Esophagus squamous epithelium (tissue), 5 donors: ENCODE data around the gene AMIGO2. TPM values are rescaled to one million over a fixed set of nuclear protein-coding genes. Genes with fewer than 3 reads are reported as not detected.

Experiments
- DNase-seq: peaks from one replicate; lab custom pipeline; 2025; lab: John Stamatoyannopoulos, UW
- H3K27ac ChIP-seq, 4 donors: fragments of 200-600 bp; sonication (generic); one replicate each; pipeline ENCODE4 v1.5.1; 2016 to 2019; ENCODE audit warnings: mild to moderate bottlenecking in 1 of 4
- H3K27me3 ChIP-seq, 4 donors: fragments of 200-600 bp; sonication (generic); 1 replicate in 3 of 4; 2 replicates in 1 of 4; pipeline versions ENCODE4 v1.5.1 to v1.6.0; 2017 to 2021; ENCODE audit warnings: antibody characterized with exemption in 1 of 4
- H3K36me3 ChIP-seq, 3 donors: fragments of 200-600 bp; sonication (generic); one replicate each; pipeline ENCODE4 v1.5.1; 2016 to 2019
- H3K4me1 ChIP-seq, 3 donors: fragments of 200-600 bp; sonication (generic); one replicate each; pipeline ENCODE4 v1.5.1; 2017 to 2019
- H3K4me3 ChIP-seq, 4 donors: fragments of 200-600 bp; sonication (generic); 1 replicate in 3 of 4; 2 replicates in 1 of 4; pipeline ENCODE4 v1.5.1; 2016 to 2019; ENCODE audit warnings: mild to moderate bottlenecking in 2 of 4, moderate library complexity in 1 of 4
- H3K9me3 ChIP-seq, 3 donors: fragments of 200-600 bp; sonication (generic); one replicate each; pipeline ENCODE4 v1.5.1; 2016 to 2019
- POLR2A ChIP-seq, 4 donors: fragments of 450-650 bp; IDR thresholded peaks; one replicate each; pipeline ENCODE4 v1.6.1; 2017; ENCODE audit warnings: antibody characterized with exemption in 4 of 4, mild to moderate bottlenecking in 4 of 4, moderate library complexity in 3 of 4
- WGBS, 2 donors: methylation state at CpG; one replicate each; pipeline ENCODE4 v1.1.5; 2018; 5-methylcytosine and 5-hydroxymethylcytosine counted together
- intact Hi-C: fragments of 100-400 bp; cut with DNase I; formaldehyde crosslinking; loops from one replicate; pipeline ENCODE4 v1.15.0; 2022
- total RNA-seq, 4 donors: library from RNA; depleted of rRNA; stranded (reverse); fragments of >200 nt; gene quantifications; one replicate each; pipeline ENCODE4 v1.1.0, GENCODE V29; 2016
- TF ChIP-seq, protein P1 (sequence below), 6 experiments: fragments of 450-650 bp in 4 of 6; fragments of 200-600 bp in 2 of 6; sonication (generic) in 2 of 6; IDR thresholded peaks; one replicate each; pipeline ENCODE4 v1.5.1; 2016 to 2019; ENCODE audit warnings: antibody characterized with exemption in 6 of 6, mild to moderate bottlenecking in 4 of 6, moderate library complexity in 4 of 6
- donor health status: DM: yes; HTN: yes; CAD: no.

AMIGO2 gene
- total RNA-seq, 4 donors from 2014 or later: 1.6 to 4.8 (median 2.9) TPM

DNA sequence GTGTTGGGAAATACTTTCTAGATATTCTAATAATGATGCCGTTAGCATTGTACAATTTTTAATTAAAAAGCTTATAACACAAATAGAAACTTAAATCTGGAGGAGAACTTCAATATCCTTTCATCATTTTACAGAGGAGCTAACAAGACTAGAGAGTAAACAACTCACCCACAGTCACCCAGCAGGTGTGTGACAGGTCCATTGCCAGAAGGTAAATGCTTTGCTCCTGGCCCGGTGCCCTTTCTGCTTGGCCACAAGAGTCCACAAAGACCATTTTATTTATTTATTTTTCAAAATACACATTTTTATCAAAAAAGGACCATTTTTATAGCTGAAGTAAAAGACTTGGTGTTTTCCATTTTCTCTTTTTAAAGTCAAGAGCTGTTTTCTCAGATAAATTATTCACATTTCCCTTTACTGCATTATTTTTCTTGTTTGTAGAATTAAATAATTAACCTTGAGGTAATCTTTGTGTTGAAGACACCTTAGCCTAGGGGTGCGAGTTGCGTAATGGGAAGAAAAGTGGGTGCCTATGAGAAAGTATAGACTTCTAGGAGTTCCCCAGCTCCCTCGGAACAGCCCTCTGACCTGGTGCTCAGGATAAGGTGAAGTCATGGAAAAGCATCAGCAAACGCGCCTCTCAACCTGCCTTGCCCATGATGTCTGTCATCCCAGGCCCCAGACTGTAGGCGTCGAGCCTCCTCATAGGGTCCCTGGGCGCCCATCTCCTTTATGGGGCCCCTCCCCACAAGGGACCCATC, 26.3 kb upstream of the AMIGO2 start:
- WGBS, 2 donors: 86 to 96% methylated on average over 10 of the region's 10 CpGs
- TF ChIP-seq, protein P1, sequence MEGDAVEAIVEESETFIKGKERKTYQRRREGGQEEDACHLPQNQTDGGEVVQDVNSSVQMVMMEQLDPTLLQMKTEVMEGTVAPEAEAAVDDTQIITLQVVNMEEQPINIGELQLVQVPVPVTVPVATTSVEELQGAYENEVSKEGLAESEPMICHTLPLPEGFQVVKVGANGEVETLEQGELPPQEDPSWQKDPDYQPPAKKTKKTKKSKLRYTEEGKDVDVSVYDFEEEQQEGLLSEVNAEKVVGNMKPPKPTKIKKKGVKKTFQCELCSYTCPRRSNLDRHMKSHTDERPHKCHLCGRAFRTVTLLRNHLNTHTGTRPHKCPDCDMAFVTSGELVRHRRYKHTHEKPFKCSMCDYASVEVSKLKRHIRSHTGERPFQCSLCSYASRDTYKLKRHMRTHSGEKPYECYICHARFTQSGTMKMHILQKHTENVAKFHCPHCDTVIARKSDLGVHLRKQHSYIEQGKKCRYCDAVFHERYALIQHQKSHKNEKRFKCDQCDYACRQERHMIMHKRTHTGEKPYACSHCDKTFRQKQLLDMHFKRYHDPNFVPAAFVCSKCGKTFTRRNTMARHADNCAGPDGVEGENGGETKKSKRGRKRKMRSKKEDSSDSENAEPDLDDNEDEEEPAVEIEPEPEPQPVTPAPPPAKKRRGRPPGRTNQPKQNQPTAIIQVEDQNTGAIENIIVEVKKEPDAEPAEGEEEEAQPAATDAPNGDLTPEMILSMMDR (IDR thresholded peaks at IDR 0.05): no peak
- no peak for TF ChIP-seq POLR2A (IDR thresholded peaks at IDR 0.05)
- no peak for DNase-seq

GRCh38 chr12:47102845-47103651, 23.3 kb upstream of the AMIGO2 start:
- no peaks in the 10 kb centered on the region for H3K36me3 ChIP-seq
- peak overlapping the region in 3 of 4 donors; percentile 26 to 65 (median 39) for H3K27ac ChIP-seq
- no peak for DNase-seq
- H3K9me3 ChIP-seq: no peaks in the 10 kb centered on the region
- no peak overlapping the region for H3K4me3 ChIP-seq
- H3K4me1 ChIP-seq: no peaks in the 10 kb centered on the region
- 76 to 82% methylated on average over 9 to 11 of the region's 11 CpGs for WGBS, 2 donors
- TF ChIP-seq, protein P1 (IDR thresholded peaks at IDR 0.05): no peak
- TF ChIP-seq POLR2A (IDR thresholded peaks at IDR 0.05): no peak
- no peaks in the 10 kb centered on the region for H3K27me3 ChIP-seq
- intact Hi-C loops: no loop called here

More for the DNA sequence above, 26.3 kb upstream of the AMIGO2 start:
- Histone ChIP-seq H3K27me3 (no peaks in the 10 kb centered on the region), H3K36me3 (no peaks in the 10 kb centered on the region), H3K9me3 (no peaks in the 10 kb centered on the region), H3K27ac (no peak overlapping the region), H3K4me3 (no peak overlapping the region), H3K4me1 (no peaks in the 10 kb centered on the region)
- intact Hi-C loops: no loop called here

- Histone ChIP-seq H3K9me3 (no peaks in the 10 kb centered on the region), H3K27me3 (no peaks in the 10 kb centered on the region), H3K4me3 (no peak overlapping the region), H3K27ac (peak overlapping the region in 3 of 4 donors; percentile 26 to 65 (median 39)), H3K36me3 (no peaks in the 10 kb centered on the region), H3K4me1 (peaks cover 0 to 2% (median 0%) of the 10 kb centered on the region in 3 donors)
- DNase-seq: no peak
- TF ChIP-seq, protein P1 (IDR thresholded peaks at IDR 0.05): no peak
- TF ChIP-seq POLR2A (IDR thresholded peaks at IDR 0.05): no peak
- intact Hi-C loops: no loop called here
- 89 to 91% methylated on average over 4 of the region's 4 CpGs for WGBS, 2 donors
Measured at GRCh38 chr12:47102406-47102805, 22.6 kb upstream of the AMIGO2 start.

DNA sequence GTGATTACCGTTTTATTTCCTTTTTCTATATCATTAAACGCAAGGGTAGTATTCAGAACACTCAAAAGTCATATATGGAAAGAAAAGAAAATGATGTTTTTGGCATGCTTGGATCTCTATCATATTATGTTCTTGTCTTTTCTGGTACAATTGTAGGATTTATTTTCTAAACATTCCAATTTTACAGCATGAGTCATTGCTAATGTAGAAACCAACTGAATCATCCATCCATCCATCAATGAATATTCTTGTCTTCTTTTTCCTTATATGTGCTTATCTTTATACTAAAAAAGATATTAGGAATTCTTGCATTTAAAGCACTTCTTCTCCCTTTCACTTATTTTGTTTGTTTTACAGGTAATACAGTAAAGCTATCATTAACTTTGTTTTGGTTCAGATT, 20.4 kb upstream of the AMIGO2 start:
- Histone ChIP-seq H3K36me3 (no peaks in the 10 kb centered on the region), H3K4me1 (peaks cover 0 to 12% (median 0%) of the 10 kb centered on the region in 3 donors), H3K27ac (no peak overlapping the region), H3K9me3 (no peaks in the 10 kb centered on the region), H3K4me3 (no peak overlapping the region), H3K27me3 (no peaks in the 10 kb centered on the region)
- no peak for DNase-seq
- no peak for TF ChIP-seq POLR2A (IDR thresholded peaks at IDR 0.05)
- TF ChIP-seq, protein P1 (IDR thresholded peaks at IDR 0.05): no peak
- WGBS, 2 donors: 66 to 89% methylated on average over 2 of the region's 2 CpGs
- intact Hi-C loops: no loop called here

DNA sequence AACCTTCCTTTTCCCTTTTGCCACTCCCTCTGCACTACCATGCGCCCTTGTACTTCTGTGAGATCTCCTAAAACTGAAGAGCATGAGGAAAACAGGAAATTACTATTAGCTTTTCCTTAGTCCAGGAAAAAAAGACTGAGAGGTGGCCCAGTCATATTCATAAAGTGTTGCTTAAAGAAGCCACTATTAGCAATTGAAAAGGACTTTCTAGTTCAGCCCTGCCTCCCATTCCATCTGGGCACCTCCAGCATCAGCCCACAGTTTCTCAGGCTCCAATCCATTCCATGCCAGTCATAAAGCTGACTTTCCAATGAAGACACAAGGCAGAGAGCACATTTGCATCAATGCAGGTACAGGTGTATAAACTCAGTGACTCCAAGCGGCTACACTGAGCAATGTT, 19.9 kb upstream of the AMIGO2 start:
- 45 to 71% methylated on average over 2 of the region's 2 CpGs for WGBS, 2 donors
- intact Hi-C loops: no loop called here

More for the DNA sequence above, 19.9 kb upstream of the AMIGO2 start:
- Histone ChIP-seq H3K9me3 (no peaks in the 10 kb centered on the region), H3K4me3 (no peak overlapping the region), H3K27me3 (no peaks in the 10 kb centered on the region), H3K27ac (no peak overlapping the region), H3K36me3 (no peaks in the 10 kb centered on the region), H3K4me1 (peaks cover 0 to 12% (median 0%) of the 10 kb centered on the region in 3 donors)
- no peak for TF ChIP-seq POLR2A (IDR thresholded peaks at IDR 0.05)
- TF ChIP-seq, protein P1 (IDR thresholded peaks at IDR 0.05): no peak
- DNase-seq: no peak
